AG10803 (cell line): ENCODE measurements around the gene NGFR.

Experiments
- DNase-seq: peaks from one replicate; pipeline ENCODE4 v3.0.0; 2010; ENCODE audit warnings: low read depth
- H3K4me3 ChIP-seq: 2 replicates; pipeline ENCODE4 v1.5.1; 2011; ENCODE audit warnings: mild to moderate bottlenecking, low read length, control low read depth
- TF ChIP-seq, protein P1 (sequence below): conservative IDR thresholded peaks from 2 replicates; pipeline ENCODE4 v1.5.1; 2011; ENCODE audit warnings: mild to moderate bottlenecking, low read length, control low read depth, inconsistent platforms

NGFR gene, protein sequence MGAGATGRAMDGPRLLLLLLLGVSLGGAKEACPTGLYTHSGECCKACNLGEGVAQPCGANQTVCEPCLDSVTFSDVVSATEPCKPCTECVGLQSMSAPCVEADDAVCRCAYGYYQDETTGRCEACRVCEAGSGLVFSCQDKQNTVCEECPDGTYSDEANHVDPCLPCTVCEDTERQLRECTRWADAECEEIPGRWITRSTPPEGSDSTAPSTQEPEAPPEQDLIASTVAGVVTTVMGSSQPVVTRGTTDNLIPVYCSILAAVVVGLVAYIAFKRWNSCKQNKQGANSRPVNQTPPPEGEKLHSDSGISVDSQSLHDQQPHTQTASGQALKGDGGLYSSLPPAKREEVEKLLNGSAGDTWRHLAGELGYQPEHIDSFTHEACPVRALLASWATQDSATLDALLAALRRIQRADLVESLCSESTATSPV

DNA sequence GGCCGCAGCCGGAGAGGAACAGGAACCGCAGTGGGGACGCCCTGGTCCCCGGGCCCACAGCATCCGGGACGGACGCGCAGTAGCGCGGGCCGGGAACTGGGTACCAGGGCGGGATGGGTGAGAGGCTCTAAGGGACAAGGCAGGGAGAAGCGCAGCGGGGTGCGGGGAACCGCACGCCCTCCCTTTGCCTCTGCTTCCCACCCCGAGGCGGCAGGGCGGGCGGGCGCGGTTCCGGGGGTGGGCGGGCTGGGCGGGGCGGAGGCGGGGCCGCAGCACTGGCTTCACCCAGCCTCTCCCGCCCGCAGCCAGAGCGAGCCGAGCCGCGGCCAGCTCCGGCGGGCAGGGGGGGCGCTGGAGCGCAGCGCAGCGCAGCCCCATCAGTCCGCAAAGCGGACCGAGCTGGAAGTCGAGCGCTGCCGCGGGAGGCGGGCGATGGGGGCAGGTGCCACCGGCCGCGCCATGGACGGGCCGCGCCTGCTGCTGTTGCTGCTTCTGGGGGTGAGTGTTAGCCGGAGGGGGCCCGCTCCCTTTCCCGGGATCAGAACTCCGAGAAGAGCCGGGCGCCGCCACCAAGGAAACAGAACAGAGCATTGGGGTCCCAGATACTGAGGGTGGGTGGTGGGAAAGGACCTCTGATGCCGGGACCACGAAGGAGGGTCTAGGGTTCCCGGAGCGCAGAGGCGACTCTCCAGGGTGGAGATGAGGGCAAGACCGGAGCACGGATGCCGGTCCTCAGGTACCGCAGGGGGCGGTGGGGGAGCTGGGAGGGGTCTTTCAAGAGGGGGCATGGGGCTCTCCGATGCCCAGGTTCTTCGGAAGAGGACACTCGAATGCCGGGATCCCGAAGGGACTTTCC, at the start of gene NGFR:
Gene NGFR, plus strand, starts transcription at position 308 of the 856 bp plus-strand sequence. Its CDS starts 125 bp downstream, at position 433.
- peak within 1 kb of the TSS; percentile 9; the same call in 1 of the 2 replicates for H3K4me3 ChIP-seq
- no peak for DNase-seq
- TF ChIP-seq, protein P1, sequence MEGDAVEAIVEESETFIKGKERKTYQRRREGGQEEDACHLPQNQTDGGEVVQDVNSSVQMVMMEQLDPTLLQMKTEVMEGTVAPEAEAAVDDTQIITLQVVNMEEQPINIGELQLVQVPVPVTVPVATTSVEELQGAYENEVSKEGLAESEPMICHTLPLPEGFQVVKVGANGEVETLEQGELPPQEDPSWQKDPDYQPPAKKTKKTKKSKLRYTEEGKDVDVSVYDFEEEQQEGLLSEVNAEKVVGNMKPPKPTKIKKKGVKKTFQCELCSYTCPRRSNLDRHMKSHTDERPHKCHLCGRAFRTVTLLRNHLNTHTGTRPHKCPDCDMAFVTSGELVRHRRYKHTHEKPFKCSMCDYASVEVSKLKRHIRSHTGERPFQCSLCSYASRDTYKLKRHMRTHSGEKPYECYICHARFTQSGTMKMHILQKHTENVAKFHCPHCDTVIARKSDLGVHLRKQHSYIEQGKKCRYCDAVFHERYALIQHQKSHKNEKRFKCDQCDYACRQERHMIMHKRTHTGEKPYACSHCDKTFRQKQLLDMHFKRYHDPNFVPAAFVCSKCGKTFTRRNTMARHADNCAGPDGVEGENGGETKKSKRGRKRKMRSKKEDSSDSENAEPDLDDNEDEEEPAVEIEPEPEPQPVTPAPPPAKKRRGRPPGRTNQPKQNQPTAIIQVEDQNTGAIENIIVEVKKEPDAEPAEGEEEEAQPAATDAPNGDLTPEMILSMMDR, result no peak

DNA sequence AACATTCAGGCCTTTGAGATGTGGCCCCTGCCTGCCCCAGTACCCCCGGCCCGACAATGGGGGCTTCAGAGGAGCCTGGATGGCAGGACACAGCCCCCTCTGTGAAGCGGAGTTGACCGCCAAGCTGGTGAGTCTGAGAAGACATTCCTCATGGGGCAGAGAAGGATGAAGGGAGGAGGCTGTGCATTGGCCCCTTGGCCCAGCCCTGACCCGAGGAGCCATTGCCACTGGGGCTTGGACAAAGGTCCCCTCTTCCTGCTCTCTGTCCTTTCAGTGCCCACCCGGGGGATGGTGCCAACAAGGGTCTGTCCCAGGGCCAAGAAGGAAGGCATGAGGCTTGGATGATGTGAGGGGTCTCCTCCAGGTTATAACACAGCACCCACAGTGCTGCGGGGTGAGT, 49.5 kb upstream of the NGFR start:
- TF ChIP-seq, protein P1, result no peak
- H3K4me3 ChIP-seq, result no peak overlapping the region
- no peak for DNase-seq

DNA sequence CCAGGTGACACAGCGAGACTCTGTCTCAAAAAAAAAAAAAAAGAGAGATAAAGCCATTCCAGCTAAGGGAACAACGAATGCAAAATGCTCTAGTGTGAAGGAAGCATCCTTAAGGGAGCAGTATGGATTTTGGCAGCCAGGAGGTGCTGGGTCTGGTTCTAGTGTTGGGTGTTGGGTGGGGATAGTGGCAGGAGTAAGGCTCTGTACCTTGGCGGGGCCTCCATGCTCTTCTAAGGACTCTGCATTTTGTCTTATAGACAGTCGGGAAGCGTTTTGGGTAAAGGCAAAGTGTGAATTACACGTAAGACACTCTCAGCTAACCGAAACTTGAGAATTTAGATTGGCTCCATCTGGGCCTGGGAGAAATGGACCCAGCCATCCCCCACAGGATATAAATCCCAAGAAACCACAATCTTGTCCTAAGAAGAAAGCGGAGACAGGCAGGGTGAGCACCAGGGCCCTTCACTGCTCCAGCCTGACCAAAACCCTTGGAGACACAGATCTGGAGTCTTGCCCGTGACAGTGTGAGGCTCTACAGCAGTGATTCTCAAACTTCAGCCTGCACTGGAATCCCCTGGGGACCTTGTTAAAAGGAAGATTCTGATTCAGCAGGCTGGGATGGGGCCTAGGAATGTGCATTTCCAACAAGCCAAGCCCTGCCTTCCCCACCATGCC, 47.3 kb upstream of the NGFR start:
- H3K4me3 ChIP-seq, result no peak overlapping the region
- TF ChIP-seq, protein P1, result no peak
- DNase-seq, result peak; percentile 51

DNA sequence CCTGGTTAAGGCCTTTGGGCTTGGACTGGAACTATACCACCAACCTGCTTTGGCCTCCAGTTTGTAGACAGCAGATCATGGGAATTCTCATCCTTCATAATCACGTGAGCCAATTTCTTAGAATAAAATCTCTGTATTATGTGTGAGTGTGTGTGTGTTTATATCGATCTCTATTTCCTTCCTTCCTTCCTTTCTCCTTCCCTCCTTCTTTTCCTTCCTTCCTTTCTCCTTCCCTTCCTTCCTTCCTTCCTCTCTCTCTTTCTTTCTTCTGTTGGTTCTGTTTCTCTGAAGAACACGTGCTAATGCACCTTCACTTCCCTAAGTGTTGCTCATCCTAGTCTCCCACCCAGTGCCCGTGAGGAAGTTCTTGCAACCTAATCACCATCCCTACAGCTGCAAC, 44.9 kb upstream of the NGFR start:
- TF ChIP-seq, protein P1, result no peak
- no peak for DNase-seq
- no peak overlapping the region for H3K4me3 ChIP-seq

DNA sequence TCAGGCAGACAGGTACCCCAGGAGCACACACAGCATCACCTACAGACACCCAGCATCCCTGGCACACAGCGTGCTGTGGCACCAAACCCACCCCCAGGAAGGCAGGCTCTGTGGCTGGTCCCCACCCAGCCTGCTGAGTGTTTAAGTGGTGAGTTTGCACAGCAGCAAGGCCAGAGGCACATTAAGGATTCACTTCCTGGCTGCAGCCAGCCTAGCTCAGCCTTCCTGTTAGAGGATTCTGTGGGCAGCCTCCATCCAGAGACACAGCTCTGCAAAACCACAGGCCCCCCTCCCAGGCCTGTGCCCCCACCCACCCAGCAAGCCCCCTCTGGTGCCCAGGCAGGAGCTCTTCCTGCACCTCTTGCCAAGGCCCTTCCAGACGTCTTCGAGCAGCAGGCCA, 44.4 kb upstream of the NGFR start:
- TF ChIP-seq, protein P1, result no peak
- peak; percentile 39 for DNase-seq
- H3K4me3 ChIP-seq, result no peak overlapping the region

DNA sequence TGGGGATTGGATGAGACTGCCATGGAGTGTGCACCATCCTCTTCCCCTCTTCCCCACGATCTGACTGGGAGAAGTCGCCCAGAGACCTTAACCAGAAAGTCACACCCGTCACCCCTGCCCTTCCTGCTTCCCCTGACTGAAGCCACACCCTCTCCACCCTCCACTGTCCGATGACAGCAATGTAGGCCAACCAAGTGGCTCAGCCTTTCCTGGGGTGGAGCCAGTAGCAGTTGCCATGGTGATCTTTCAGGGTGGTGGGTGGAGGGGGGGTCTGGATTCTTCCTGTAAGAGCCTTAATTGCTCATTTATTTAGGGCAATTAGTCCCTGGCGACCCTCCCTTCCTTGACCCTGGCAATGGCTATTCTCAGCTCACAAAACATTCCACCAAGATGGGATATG, 42.9 kb upstream of the NGFR start:
- no peak for DNase-seq
- TF ChIP-seq, protein P1, result no peak
- no peak overlapping the region for H3K4me3 ChIP-seq
